Fibroblast of gingiva (primary cell): ENCODE data around the gene HLF.

ENCODE experiments used
- DNase-seq: peaks from one replicate; pipeline ENCODE4 v3.0.0-alpha.2; 2011; ENCODE audit warnings: low read depth

Gene HLF

DNA sequence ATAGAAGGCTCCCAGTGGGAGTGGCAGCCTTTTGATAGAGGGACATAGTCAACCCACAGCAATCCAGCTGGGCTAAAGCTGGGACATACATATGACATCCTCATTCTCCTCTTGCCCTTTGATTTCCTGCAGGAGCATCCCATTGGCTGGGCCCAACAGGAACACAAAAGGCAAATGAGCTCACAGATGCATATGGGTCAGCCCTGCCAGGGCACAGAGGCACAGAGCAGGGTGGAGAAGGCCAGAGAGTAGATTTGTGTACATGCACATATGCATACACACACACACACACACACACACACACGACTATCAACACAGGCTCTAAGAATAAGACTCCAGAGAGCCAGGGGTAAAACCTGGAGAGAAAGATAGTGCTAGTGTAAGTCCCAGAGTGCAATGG, 98.3 kb downstream of the HLF start:
- no peak for DNase-seq

- no peak for DNase-seq
Measured at GRCh38 chr17:55366020-55366481, 101.3 kb downstream of the HLF start.

- DNase-seq, result no peak
Measured at GRCh38 chr17:55368706-55369105, 103.9 kb downstream of the HLF start.
